ENCODE results near the gene CBR3.

The CBR3 gene

GRCh38 chr21:36113647-36114428 lies 21.0 kb upstream of the CBR3 start:
- Histone ChIP-seq H3K36me3 (ENCODE audit: low read length) (no peaks in the 10 kb centered on the region), H2AFZ (ENCODE audit: low read depth, low read length, severe bottlenecking) (no peak overlapping the region), H3K9ac (ENCODE audit: low read length) (no peak overlapping the region), H3F3A (ENCODE audit: insufficient read depth) (no peaks in the 10 kb centered on the region), H3K9me2 (replicated peaks; ENCODE audit: insufficient read depth, low read length) (no peaks in the 10 kb centered on the region), H3K27me3 (ENCODE audit: low read length) (no peaks in the 10 kb centered on the region), H4K20me1 (ENCODE audit: low read depth, low read length) (no peaks in the 10 kb centered on the region), H3K4me2 (ENCODE audit: low read depth, low read length, poor library complexity, severe bottlenecking) (no peak overlapping the region), H3K79me2 (ENCODE audit: insufficient read depth, low read length) (no peaks in the 10 kb centered on the region), H3K9me3 (ENCODE audit: insufficient read depth, low read length) (no peaks in the 10 kb centered on the region), H3K4me3 (ENCODE audit: insufficient read depth, low read length, poor library complexity, severe bottlenecking) (no peak overlapping the region), H3K27ac (ENCODE audit: low read depth, low read length) (no peak overlapping the region)
- no peak for TF ChIP-seq EZH2phosphoT487 (conservative IDR thresholded peaks at IDR 0.05; ENCODE audit: low read length)
- TF ChIP-seq, protein P1, sequence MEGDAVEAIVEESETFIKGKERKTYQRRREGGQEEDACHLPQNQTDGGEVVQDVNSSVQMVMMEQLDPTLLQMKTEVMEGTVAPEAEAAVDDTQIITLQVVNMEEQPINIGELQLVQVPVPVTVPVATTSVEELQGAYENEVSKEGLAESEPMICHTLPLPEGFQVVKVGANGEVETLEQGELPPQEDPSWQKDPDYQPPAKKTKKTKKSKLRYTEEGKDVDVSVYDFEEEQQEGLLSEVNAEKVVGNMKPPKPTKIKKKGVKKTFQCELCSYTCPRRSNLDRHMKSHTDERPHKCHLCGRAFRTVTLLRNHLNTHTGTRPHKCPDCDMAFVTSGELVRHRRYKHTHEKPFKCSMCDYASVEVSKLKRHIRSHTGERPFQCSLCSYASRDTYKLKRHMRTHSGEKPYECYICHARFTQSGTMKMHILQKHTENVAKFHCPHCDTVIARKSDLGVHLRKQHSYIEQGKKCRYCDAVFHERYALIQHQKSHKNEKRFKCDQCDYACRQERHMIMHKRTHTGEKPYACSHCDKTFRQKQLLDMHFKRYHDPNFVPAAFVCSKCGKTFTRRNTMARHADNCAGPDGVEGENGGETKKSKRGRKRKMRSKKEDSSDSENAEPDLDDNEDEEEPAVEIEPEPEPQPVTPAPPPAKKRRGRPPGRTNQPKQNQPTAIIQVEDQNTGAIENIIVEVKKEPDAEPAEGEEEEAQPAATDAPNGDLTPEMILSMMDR (IDR thresholded peaks at IDR 0.05; ENCODE audit: insufficient read depth, low read length, poor library complexity, severe bottlenecking): no peak

GRCh38 chr21:36115138-36115730 lies 19.6 kb upstream of the CBR3 start:
- Histone ChIP-seq H3K9me2 (replicated peaks; ENCODE audit: insufficient read depth, low read length) (no peaks in the 10 kb centered on the region), H3K4me3 (ENCODE audit: insufficient read depth, low read length, poor library complexity, severe bottlenecking) (no peak overlapping the region), H3K9ac (ENCODE audit: low read length) (no peak overlapping the region), H3K36me3 (ENCODE audit: low read length) (no peaks in the 10 kb centered on the region), H3F3A (ENCODE audit: insufficient read depth) (no peaks in the 10 kb centered on the region), H3K79me2 (ENCODE audit: insufficient read depth, low read length) (no peaks in the 10 kb centered on the region), H3K27me3 (ENCODE audit: low read length) (no peaks in the 10 kb centered on the region), H3K27ac (ENCODE audit: low read depth, low read length) (no peak overlapping the region), H3K9me3 (ENCODE audit: insufficient read depth, low read length) (no peaks in the 10 kb centered on the region), H4K20me1 (ENCODE audit: low read depth, low read length) (no peaks in the 10 kb centered on the region), H2AFZ (ENCODE audit: low read depth, low read length, severe bottlenecking) (no peak overlapping the region), H3K4me2 (ENCODE audit: low read depth, low read length, poor library complexity, severe bottlenecking) (no peak overlapping the region)
- TF ChIP-seq, protein P1 (IDR thresholded peaks at IDR 0.05; ENCODE audit: insufficient read depth, low read length, poor library complexity, severe bottlenecking): no peak
- no peak for TF ChIP-seq EZH2phosphoT487 (conservative IDR thresholded peaks at IDR 0.05; ENCODE audit: low read length)

GRCh38 chr21:36117286-36117741 lies 17.6 kb upstream of the CBR3 start:
- no peaks in the 10 kb centered on the region for H3K36me3 ChIP-seq (ENCODE audit: low read length)
- H2AFZ ChIP-seq (ENCODE audit: low read depth, low read length, severe bottlenecking): no peak overlapping the region
- no peaks in the 10 kb centered on the region for H3F3A ChIP-seq (ENCODE audit: insufficient read depth)
- H3K9ac ChIP-seq (ENCODE audit: low read length): no peak overlapping the region
- H3K9me2 ChIP-seq (replicated peaks; ENCODE audit: insufficient read depth, low read length): no peaks in the 10 kb centered on the region
- no peak for TF ChIP-seq EZH2phosphoT487 (conservative IDR thresholded peaks at IDR 0.05; ENCODE audit: low read length)
- TF ChIP-seq, protein P1 (IDR thresholded peaks at IDR 0.05; ENCODE audit: insufficient read depth, low read length, poor library complexity, severe bottlenecking): no peak
- H3K4me3 ChIP-seq (ENCODE audit: insufficient read depth, low read length, poor library complexity, severe bottlenecking): no peak overlapping the region
- H3K4me2 ChIP-seq (ENCODE audit: low read depth, low read length, poor library complexity, severe bottlenecking): no peak overlapping the region
- H3K79me2 ChIP-seq (ENCODE audit: insufficient read depth, low read length): no peaks in the 10 kb centered on the region
- no peaks in the 10 kb centered on the region for H3K9me3 ChIP-seq (ENCODE audit: insufficient read depth, low read length)
- H4K20me1 ChIP-seq (ENCODE audit: low read depth, low read length): no peaks in the 10 kb centered on the region
- H3K27ac ChIP-seq (ENCODE audit: low read depth, low read length): no peak overlapping the region
- no peaks in the 10 kb centered on the region for H3K27me3 ChIP-seq (ENCODE audit: low read length)
